HuH-7 (cell line): Measurements from ENCODE around the gene C13orf46.

Experiments
- DNase-seq: peaks from one replicate; pipeline ENCODE4 v3.0.0; 2011; ENCODE audit warnings: low spot score

Gene C13orf46

GRCh38 chr13:113938246-113938645, 35.6 kb downstream of the C13orf46 start:
- DNase-seq = no peak

GRCh38 chr13:113937527-113938180, 36.2 kb downstream of the C13orf46 start:
- DNase-seq = no peak

- no peak for DNase-seq
Observed at GRCh38 chr13:113937073-113937472, 36.8 kb downstream of the C13orf46 start.

- no peak for DNase-seq
Observed at GRCh38 chr13:113936166-113936965, 37.5 kb downstream of the C13orf46 start.

GRCh38 chr13:113935001-113935844, 38.7 kb downstream of the C13orf46 start:
- DNase-seq = no peak

DNA sequence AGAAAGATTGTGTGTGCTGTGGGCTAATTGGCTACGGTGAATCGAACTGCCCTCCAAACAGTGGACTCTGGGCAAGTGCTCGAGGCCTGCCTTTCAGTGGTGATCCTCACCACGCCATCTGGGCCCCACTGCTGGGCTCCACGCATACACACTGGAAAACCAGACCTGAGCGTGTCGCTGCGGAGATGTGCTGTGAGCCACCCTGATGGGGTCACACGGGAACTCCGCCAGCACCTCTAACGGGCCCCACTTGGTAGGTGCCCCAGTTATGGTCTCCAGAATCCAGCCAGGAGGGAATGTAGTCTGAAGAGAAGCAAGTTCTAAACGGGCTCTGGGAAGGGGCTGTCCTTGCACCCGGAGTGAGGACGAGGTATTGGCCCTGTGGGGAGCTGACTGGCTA, 39.3 kb downstream of the C13orf46 start:
- DNase-seq = no peak

DNA sequence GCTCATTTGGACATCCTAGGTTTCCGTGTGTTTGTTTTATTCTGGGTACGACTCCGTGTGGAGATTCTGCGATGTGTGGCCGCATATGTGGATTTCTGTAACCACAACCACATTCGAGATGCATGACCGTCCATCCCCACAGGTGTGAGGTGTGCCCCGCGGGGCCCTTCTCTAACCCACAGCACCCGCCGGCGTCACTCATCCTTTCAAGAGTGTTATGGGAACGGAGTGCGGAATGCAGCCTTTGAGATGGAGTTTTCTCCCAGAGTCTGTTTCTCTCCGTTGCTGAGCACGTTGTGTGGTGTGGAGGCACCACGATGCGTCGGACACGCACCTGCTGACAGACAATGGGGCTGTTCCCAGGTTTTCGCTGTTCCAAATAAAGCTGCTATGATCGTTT, 40.0 kb downstream of the C13orf46 start:
- DNase-seq = no peak

- no peak for DNase-seq
Observed at GRCh38 chr13:113931841-113932459, 41.9 kb downstream of the C13orf46 start.

DNA sequence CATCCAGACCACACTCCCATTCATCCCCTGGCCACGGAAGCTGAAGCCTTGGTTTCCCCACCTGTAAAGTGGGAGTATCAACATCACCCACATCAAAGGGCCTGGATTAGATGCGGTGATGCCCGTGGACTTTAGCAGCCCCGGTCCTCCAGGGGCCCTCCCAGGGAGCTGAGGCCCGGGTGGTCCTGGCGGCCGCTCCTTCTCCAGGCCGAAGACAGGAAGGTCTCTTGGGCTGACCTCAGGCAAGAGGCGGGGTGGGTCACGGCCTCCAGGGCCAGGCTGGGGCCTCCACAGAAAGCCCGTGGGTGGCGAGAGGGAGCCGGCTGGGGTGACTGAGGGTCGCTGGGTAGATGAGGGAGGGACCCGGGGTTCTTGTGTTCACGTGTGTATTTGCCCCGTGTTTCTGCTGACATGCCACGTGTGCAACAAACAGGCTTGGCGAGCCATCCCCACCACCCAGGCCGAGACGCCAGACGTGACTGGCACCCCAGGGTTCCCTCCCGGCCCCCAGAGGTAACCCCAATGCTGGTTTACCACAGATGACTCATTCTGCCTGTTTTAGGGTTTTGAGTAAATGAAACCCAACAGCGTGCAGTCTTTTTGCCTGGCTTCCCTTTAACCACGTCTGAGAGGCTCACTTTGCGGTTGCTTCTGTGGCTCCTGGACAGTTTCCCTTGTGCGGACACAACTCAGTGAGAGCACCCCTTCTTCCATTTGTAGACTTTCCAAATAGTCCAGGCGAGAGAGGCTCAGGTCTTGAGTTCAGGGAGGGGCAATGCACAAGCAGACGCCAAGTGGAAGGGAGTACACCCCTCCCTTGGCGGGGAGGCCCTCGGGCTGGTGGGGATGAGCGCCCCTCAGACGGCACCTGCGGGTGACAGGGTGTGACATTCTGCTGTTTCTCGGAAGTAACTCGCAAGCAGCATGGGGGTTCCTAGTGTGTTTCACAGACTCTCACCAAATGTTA, 42.9 kb downstream of the C13orf46 start:
- DNase-seq = no peak

GRCh38 chr13:113929628-113930615, 44.0 kb downstream of the C13orf46 start:
- no peak for DNase-seq

DNA sequence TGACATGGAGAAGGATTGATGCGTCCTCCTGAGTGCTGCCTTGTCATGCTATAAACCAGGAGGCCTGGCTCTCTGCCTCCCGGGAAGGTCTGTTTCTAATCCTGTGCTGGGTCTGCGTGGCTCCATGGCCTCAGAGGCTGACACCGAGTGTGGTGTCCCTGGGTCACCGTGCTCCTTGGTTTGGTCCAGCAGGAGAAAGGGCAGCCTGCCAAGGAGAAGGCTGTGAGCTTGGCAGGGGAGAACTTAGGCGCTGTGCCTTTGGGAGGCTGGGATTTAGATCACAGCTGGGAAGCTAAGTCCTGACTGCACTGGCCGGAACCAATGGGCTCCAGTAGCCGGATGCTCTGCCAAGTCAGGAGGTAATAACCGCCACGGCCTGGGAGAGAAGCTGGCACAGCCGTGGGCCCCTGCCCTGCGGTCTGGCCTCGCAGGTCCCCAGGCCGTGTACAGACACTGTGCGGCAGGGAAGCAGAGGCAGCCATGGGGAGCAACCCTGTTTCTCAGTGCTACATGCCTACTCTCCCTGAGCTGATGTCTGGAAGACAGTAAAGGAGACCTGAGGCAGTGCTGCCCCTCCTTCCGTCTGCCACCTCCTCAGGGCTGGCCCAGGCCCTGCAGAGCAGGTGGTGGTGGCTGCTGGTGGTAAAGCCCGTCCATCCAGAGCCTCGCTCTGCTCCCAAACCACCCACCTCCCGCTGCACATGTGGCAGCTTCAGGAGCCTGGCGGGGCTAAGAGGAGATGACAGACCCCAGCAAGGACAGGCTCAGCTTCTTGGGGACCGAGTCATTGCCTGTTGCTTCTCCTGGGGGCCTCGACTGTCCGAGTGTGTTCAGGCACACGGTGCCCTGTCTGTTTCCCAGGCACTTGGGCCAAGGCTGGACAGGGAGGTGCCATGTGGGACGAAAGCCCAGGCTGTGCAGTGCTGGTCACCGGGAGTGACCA, 44.9 kb downstream of the C13orf46 start:
- DNase-seq = no peak

DNA sequence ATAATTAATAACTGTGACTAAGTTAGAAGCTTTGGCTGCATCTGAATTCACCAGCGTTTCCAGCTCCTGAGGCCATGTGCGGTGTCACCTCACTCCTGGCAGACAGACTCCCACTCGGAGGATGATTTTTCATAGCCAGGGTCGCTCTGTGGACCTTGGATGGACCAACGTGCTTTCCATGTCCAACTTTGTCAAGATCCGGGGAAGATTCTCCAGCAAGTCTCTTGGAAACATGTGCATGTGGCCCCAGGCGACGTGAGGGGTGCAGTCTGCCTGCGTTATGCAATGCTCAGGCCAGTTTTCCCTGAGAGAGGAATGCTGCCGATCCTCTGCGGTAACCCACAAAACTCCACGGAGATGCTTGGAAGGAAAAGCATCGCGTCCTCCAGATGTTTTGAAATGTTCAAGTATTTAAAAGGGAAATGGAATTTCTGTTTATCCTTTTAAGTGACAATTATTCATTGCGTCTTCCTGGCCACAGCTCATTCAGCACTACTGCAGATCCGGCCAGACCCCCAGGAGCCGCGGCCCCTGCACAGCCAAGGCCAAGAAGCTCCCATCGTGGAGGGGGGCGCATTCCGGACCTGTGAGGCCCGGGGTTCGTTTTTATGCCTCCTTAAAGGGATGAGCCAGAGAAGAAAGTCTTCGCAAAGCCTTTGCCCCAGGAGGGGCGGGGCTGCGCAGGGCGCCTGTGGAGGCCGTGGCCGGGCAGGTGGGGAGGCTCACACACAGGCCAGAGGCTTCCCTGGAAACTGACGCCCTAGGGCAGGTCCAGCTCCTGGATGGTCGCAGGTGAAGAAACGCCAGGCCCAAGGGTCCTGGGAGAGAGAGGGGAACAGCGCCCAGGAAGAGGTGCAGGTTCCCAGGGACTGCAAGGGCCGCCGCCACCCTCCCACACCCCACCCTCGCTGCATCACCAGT, 46.0 kb downstream of the C13orf46 start:
- no peak for DNase-seq

DNA sequence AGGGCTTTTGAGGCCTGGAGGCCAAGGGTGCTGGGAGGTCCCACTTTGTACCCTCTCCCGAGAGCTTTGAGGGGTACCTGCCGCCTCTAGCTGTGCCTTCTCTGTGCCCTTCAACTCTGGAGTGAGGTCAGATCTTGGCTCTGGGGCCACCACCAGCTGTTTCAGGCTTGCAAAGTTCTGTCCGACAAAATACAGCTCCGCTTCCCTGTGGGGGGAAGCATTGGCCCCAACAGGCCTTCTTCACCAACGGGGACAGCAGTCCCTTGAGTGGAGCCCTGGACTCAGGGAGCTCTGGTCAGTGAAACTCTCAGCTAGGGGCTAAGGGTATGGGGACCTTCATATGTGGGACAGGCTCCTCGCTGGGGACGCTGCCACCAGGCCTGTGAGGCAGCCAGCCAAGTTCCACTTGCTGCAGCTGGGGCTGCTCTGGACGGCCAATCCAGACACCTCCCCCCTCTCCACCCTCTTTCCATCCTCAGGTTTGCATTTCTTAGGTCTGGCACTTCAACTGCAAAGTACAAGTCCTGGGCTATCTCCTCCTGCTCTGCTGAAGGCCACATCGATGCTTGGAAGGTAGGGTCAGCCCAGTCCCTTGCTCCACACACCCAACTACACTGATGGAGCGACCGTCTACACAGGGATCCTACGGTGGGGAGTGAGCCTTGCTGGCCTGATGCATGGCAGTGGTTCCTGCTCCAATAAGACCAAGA, 46.8 kb downstream of the C13orf46 start:
- DNase-seq = no peak

- DNase-seq = no peak
Observed at GRCh38 chr13:113926301-113926761, 47.5 kb downstream of the C13orf46 start.

DNA sequence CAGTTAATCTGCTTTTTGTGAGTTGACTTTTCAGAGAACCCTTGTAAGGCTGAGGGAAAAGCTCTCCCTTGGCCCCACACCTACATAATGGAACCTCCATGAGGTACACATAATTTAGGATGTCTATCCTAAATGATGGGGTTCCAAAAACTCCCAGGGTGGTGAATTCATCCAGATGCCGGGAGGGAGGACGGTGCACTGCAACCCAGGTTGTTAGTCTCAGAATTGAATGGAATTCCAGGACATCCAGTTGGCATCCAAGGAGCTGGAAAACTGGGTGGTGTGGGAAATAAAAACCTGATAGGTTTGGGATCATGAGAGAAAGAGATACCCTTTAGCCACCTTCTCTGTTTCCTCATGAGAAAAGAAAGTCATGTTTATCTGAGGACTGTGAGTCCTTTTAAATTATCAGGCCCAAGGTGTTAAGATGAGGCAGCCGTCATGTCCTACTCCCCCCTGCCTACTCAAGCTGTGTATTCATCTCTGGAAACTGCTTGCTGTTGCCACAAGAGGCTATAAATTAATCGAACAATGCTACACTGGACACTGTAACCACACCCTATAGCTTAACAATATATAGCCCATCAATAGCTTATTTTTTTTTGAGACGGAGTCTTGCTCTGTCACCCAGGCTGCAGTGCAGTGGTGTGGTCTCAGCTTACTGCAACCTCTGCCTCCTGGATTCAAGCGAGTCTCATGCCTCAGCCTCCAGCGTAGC, 49.5 kb downstream of the C13orf46 start:
- DNase-seq = no peak
